Esophagus muscularis mucosa (tissue), 4 donors: ENCODE measurements around the gene LRIT2.

Source experiments
- CTCF ChIP-seq, 3 experiments: fragments of 200-600 bp in 2 of 3; fragments of 450-650 bp in 1 of 3; sonication (generic) in 2 of 3; IDR thresholded peaks; one replicate each; pipeline ENCODE4 v1.5.1; 2017 to 2019; ENCODE audit warnings: antibody characterized with exemption in 3 of 3, mild to moderate bottlenecking in 2 of 3, moderate library complexity in 1 of 3
- EP300 ChIP-seq: sonication (generic); formaldehyde crosslinking; IDR thresholded peaks from one replicate; pipeline ENCODE4 v1.6.1; 2017; ENCODE audit warnings: antibody characterized with exemption
- POLR2AphosphoS5 ChIP-seq, 2 donors: sonication (generic); formaldehyde crosslinking; IDR thresholded peaks; one replicate each; pipeline ENCODE4 v1.6.1; 2017; ENCODE audit warnings: antibody characterized with exemption in 2 of 2

GRCh38 chr10:84173501-84173929 is 51.8 kb downstream of the LRIT2 start, which contains the start of gene GPR15LG:
- TF ChIP-seq POLR2AphosphoS5 (IDR thresholded peaks at IDR 0.05): no peak
- TF ChIP-seq EP300: no peak
- TF ChIP-seq CTCF (IDR thresholded peaks at IDR 0.05): no peak
